ENCODE data around the gene MRPL36. TPM values are rescaled to one million over a fixed set of nuclear protein-coding genes. Genes with fewer than 3 reads are reported as not detected.

The MRPL36 gene
- total and polyA plus RNA-seq, 2 of the 4 experiments (the other 2 are of a cell fraction) = 85.9 to 103 TPM

DNA sequence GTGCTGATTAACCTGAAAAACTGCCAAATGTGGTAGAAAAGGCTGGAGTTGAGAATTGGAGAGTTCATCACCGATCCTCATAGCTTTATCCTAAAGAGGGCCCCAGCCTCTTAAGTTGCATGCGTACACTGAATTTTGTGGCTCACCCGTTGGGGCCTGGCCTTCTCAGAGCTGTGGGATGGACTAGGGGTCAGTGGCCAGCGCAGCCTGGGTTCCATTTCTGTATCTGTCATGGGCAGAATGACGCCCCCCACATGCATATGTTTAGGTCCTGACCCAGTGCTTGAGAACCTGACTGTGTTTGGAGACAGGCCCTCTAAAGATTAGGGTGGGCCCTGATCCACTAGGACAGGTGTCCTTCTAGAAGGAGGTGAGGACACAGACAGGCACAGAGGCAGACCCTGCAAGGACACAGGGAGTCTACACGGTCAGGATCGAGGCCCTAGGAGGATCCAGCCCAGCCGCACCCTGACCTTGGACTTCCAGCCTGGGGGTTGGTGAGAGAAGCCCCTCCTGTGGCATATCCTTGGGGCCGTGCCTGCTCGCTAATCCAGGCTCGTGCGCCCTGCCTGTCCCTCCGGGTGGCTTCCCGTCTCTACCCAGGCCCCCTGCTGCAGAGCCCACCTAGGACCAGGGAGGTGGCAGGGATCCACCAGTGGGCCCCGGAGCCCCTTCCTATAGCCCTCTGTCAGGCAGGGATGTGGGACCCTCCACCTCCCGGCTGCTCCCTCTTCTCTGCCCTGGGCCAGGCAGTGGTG, 33.8 kb upstream of the MRPL36 start:
- Histone ChIP-seq H3K79me1 (ENCODE audit: low read depth in 1 of 2, low read length in 2 of 2) (no peaks in the 10 kb centered on the region), H3K9me1 (ENCODE audit: insufficient read depth, low read length) (0 out of 2 replicates have a peak, but pooled peaks cover under 1% of the 10 kb centered on the region), H3K27me3 (ENCODE audit: control insufficient read depth, insufficient read depth, low read length) (peaks cover 38% of the 10 kb centered on the region), H2BK120ac (ENCODE audit: low read depth, low read length) (no peak overlapping the region), H3K9ac (ENCODE audit: low read depth, low read length) (no peak overlapping the region), H3K23ac (ENCODE audit: low read depth, low read length) (no peak overlapping the region), H4K91ac (ENCODE audit: insufficient read depth, low read depth, low read length) (no peak overlapping the region), H3K4me2 (ENCODE audit: low read depth, low read length) (no peak overlapping the region), H2BK15ac (ENCODE audit: low read depth, low read length) (no peak overlapping the region), H3K27ac (ENCODE audit: insufficient read depth, low read length) (no peak overlapping the region), H3K4me3 (ENCODE audit: insufficient read depth, low read depth, low read length) (no peak overlapping the region), H4K20me1 (ENCODE audit: insufficient read depth, low read length) (no peaks in the 10 kb centered on the region), H3K4me1 (ENCODE audit: control insufficient read depth, insufficient read depth, low read length) (no peaks in the 10 kb centered on the region; the same call in 1 of the 2 replicates), H3K56ac (ENCODE audit: extremely low read depth, insufficient read depth, low read length) (no peak overlapping the region), H3K4ac (ENCODE audit: low read depth, low read length) (no peak overlapping the region), H3K14ac (replicated peaks; ENCODE audit: low read depth, low read length) (no peak overlapping the region), H3K18ac (ENCODE audit: low read depth, low read length) (no peak overlapping the region), H4K5ac (ENCODE audit: low read depth, low read length) (no peak overlapping the region), H2AFZ (replicated peaks; ENCODE audit: low read length, poor library complexity) (no peak overlapping the region), H2BK20ac (ENCODE audit: low read depth, low read length) (no peak overlapping the region), H2AK9ac (replicated peaks; ENCODE audit: low read depth, low read length, poor library complexity) (peak overlapping the region; percentile 50), H4K8ac (ENCODE audit: low read depth in 2 of 2, low read length in 2 of 2) (no peak overlapping the region), H2BK5ac (ENCODE audit: low read depth, low read length, poor library complexity, severe bottlenecking) (no peak overlapping the region), H3K36me3 (ENCODE audit: control insufficient read depth, insufficient read depth, low read length) (no peaks in the 10 kb centered on the region), H3K9me3 (ENCODE audit: control insufficient read depth, insufficient read depth, low read length) (no peaks in the 10 kb centered on the region), H2AK5ac (ENCODE audit: low read depth, low read length) (no peak overlapping the region)
- DNase-seq (no peak), ATAC-seq (ENCODE audit: low read depth) (no peak)
- WGBS, 2 experiments (ENCODE audit: extremely low coverage in 2 of 2, insufficient read length in 1 of 2) = 83% methylated on average over 9 of the region's 16 CpGs; no CpG with 5 or more reads in 1 of the 2 experiments
- intact Hi-C loops (cut with micrococcal nuclease) (no loop called here), dilution Hi-C loops (cut with HindIII; ENCODE audit: low sequenced_read_pairs, unreplicated experiment) (no loop called here), in situ Hi-C loops (cut with MboI; ENCODE audit: low sequenced_read_pairs) (no loop called here)
- POLR2A ChIA-PET (ENCODE audit: unreplicated experiment) = no interaction called here
- TF ChIP-seq CEBPB (IDR thresholded peaks at IDR 0.05; ENCODE audit: low read depth, low read length) = no peak
- no peak for TF ChIP-seq CHD1 (IDR thresholded peaks at IDR 0.05; ENCODE audit: low read depth, low read length)
- no peak for TF ChIP-seq RCOR1 (IDR thresholded peaks at IDR 0.05; ENCODE audit: insufficient replicate concordance, low read length)
- TF ChIP-seq, protein P1, sequence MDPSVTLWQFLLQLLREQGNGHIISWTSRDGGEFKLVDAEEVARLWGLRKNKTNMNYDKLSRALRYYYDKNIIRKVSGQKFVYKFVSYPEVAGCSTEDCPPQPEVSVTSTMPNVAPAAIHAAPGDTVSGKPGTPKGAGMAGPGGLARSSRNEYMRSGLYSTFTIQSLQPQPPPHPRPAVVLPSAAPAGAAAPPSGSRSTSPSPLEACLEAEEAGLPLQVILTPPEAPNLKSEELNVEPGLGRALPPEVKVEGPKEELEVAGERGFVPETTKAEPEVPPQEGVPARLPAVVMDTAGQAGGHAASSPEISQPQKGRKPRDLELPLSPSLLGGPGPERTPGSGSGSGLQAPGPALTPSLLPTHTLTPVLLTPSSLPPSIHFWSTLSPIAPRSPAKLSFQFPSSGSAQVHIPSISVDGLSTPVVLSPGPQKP (IDR thresholded peaks at IDR 0.05; ENCODE audit: borderline replicate concordance, low read depth, low read length) = no peak
- TF ChIP-seq SMC3 (IDR thresholded peaks at IDR 0.05; ENCODE audit: low read depth, low read length) = no peak
- no peak for TF ChIP-seq NFE2L2 (IDR thresholded peaks at IDR 0.05; ENCODE audit: low read depth, low read length)
- TF ChIP-seq POLR2A (IDR thresholded peaks at IDR 0.05; ENCODE audit: low read depth, low read length) = no peak
- CTCF ChIA-PET = no interaction called here
- BruUV-seq (replicated peaks) = no TSS peak

Measured in IMR-90 (cell line).